COR-L47 (cell line): Measurements from ENCODE around the gene KCNIP2.
"Not testable (repeated sequence)": the region's sequence is repeated elsewhere in the genome, so short reads cannot be mapped to it uniquely, and the experiment has no call there.

Experiments
- DNase-seq: peaks from one replicate; lab custom pipeline; 2025; lab: John Stamatoyannopoulos, UW

Gene KCNIP2

GRCh38 chr10:101828766-101829551, 14.6 kb downstream of the KCNIP2 start:
- no peak for DNase-seq

GRCh38 chr10:101827919-101828600, 15.5 kb downstream of the KCNIP2 start:
- no peak for DNase-seq

GRCh38 chr10:101826852-101827434, 16.7 kb downstream of the KCNIP2 start:
- no peak for DNase-seq

- DNase-seq, result no peak
Measured at GRCh38 chr10:101824736-101825135, 18.9 kb downstream of the KCNIP2 start.

- peak; percentile 45 for DNase-seq
Measured at GRCh38 chr10:101818872-101819633, 24.5 kb downstream of the KCNIP2 start.

DNA sequence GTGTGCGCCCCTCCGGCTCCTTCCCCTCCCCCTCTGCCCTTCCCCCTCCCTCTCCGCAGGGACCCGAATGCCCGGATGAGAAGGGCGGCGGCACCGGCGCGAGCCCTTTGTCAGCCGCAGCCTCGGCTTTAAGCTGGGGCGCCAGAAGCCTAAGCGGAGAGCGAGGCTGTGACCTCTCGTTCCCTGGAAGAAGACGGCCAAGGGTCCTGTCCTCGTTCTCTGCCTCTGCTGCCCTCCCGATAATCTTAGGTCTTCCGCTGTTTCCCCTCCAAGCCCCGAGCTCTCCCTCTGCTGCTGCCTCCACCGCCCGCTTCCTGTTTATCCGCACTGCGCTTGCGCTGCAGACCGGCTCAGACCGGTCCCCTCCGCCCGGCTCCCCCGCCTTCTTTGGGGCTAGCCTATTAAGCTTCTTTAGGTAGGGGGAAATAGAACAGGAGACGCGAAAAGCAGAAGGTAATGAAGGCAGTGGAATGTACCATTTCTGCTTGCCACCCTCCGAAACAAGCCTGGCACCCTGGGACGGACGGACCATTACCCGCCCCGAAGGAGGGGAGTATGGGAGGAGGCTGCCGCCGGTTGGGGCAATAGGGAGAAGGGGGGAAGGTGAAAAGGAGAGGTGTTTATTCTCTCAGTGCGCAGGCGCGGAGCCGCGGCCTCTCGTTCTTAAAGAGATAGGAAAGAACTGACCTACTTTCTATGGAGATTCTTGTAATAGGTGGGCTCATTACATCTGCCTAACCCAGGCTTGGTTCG, 25.3 kb downstream of the KCNIP2 start, which contains the start of gene OGA:
OGA (minus strand) TSS at position 326 of the 753 bp plus-strand sequence. CDS start 422 bp downstream, outside the sequence.
- peak; percentile 91 for DNase-seq

DNA sequence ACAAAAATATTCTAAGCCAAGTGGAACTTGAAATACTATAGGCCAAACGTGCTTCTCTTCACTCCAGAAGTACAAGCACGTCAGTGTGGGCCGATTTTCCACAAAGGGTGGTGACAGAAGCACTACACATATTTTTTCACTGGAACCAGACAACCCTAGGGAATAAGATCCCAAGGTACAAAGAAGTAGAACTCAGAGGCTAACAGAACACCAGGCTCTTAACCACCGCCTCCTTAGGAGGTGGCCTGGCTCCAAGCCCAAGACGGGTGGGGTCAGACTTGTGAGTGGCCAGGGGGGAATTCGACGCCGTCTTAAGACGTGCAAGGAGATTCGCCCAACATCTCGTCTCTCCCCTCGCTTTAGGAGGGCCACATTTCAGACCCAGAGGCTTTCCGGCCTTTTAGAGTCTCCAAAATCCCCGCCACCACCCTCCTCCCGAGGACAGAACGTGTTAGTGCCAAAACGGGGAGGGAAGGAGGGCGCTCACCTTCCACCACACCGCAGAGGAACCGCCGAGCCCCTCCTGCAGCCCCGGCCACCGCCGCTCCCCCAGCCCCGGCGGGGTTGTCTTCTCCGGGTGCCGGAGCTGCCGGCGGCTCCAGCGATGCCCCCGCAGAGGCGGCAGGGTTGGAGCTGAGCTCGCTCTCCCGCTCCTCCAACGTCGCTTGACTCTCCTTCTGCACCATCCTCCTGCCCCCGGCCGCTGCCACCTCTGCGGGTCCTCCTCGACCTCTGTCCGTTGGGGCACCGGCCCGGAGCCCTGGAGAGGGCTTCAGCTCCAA, 26.1 kb downstream of the KCNIP2 start:
- no peak for DNase-seq

DNA sequence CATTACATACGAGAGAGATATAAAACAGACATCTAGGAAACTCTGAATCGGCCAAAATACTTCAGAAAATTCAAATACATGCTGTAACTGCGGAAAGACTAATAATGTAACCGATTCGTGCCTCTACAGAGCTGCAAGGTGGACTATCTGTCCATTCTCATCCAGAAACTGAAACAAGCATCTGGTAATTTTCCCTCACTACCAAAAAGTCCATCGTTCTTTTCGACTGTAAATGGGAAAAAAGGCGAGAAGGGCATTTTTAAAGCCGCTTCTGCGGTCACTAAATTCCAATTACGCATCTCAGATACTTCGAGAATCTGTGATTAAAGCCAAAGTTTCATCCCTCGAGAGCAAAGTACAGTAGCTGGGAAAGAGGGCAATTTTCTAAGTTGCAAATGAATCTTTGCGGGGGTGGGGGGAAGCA, 26.7 kb downstream of the KCNIP2 start:
- no peak for DNase-seq

DNA sequence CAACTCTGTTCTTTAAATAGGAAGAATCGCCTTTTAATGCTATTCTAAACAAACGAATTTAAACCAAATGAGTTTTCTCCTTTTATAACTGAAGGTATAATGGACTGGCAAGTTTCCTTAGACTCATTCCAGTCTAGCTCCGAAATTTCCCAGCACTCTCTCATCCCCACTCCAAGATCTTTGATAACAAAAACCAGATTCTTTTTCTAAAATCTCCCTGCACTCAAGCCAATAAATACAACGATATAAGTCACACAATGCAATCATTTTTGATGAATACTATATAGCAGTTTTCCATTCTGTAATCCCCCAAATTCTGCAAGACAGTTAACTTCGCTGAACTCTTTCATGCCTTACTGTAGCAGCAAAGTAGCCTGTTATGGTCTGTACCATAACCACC, 27.2 kb downstream of the KCNIP2 start:
- DNase-seq, result no peak

DNA sequence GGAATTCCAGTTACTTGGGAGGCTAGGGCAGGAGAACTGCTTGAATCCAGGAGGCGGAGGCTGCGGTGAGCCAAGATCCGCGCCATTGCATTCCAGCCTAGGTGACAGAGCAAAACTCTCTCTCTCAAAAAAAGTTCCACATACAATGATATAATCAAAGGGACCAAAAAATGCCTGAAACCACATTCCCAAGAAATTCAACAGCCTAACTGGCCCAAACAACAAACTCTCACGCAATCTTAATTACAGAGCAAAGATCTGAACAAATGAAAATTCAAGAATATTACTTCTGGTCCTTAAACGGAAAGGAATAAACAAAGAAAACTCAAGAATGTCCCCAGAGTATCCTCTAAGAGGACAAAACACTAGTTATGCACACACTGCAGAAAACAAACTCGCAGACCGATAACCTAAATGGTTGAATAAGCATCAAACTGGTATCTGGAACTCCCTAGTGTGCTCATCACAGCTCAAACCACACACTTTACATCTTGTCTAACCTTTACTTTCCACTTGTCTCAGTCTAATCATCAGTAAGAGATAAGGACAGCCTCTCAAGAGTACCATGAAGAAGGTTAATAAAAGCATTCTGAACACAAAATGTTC, 29.0 kb downstream of the KCNIP2 start:
- DNase-seq, result no peak

GRCh38 chr10:101812606-101813005, 31.0 kb downstream of the KCNIP2 start:
- DNase-seq, result no peak

- no peak for DNase-seq
Measured at GRCh38 chr10:101807158-101807557, 36.4 kb downstream of the KCNIP2 start.

- no peak for DNase-seq
Measured at GRCh38 chr10:101803511-101803910, 40.1 kb downstream of the KCNIP2 start.

DNA sequence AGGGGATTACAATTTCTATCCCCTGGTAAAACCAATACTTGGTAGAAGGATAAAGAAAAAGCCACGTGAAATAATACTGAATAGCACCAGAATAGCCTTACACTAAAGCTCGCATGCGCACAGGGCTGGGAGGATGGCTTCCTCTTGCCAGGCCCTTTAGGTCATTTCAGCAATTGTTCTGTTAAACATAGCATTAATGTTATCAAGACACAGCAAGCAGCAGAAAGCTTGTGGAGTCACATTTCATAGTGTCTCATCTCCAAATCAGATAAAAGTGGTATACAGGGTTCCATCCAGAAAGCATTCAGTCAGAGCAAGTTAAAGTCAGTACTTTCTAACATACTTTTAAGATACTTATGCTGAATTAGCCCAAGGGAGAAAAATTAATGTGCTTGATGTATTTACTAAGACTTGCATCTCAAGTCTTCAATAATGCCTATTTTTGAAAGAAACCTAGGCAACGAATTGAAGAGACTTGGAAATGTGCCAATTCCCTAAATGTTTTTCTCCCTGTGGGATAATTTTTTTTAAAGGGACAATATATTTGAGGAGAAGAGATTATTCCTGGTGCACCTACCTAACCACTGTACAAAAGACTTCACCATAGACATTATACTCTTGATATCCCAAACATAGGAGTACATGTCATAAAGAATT, 46.1 kb downstream of the KCNIP2 start:
- DNase-seq, result no peak

- DNase-seq, result no peak
Measured at GRCh38 chr10:101793526-101793925, 50.1 kb downstream of the KCNIP2 start.

- DNase-seq, result no peak
Measured at GRCh38 chr10:101789686-101790085, 53.9 kb downstream of the KCNIP2 start.

GRCh38 chr10:101789231-101789630, 54.4 kb downstream of the KCNIP2 start:
- not testable (repeated sequence) for DNase-seq

DNA sequence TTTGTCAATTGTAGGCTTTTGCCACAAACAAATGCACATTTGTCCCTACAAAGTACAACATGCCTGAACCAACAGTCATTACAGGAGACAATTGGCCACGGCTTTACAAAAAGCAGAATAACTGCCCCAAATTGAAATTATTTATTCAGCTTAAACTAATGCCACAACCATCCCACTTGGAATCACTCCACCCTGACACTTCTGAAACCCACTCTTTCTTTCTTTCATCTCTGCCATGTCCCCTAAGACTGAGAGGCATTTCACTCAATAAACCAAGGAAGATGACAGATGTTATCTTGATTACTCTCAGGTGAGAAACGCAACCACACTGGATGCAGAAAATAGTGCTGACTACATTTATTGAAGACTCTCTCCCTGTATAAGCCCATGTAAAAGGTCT, 57.8 kb downstream of the KCNIP2 start:
- no peak for DNase-seq

GRCh38 chr10:101784558-101784957, 59.0 kb downstream of the KCNIP2 start:
- no peak for DNase-seq

GRCh38 chr10:101783736-101784118, 59.9 kb downstream of the KCNIP2 start:
- DNase-seq, result no peak
